K562 (cell line): ENCODE results near the gene F12. TPM values are rescaled to one million over a fixed set of nuclear protein-coding genes. Genes with fewer than 3 reads are reported as not detected.

ENCODE experiments used
- ATAC-seq: fragments of 200-7000 bp; cut with Tn5 transposase; 3 replicates; pipeline ENCODE4 v1.9.1; 2020; ENCODE audit warnings: moderate library complexity
- Bru-seq: library from RNA; stranded (reverse); fragments of 400-500 nt; gene quantifications from one replicate; lab custom pipeline; 2021; lab: Mats Ljungman, UMichigan
- BruChase-seq, 2 experiments: library from RNA; stranded (reverse); fragments of 400-500 nt; gene quantifications; one replicate each; lab custom pipeline; 2021; lab: Mats Ljungman, UMichigan
- BruUV-seq: library from RNA; stranded (reverse); fragments of 400-500 nt; replicated peaks from 2 replicates; lab custom pipeline; 2021; lab: Mats Ljungman, UMichigan
- CTCF ChIA-PET: fragments of 300-600 bp; formaldehyde crosslinking; extraction: SDS; loops from one replicate; lab custom pipeline; 2021; ENCODE audit warnings: low intra/inter-chr PET ratio; lab: Yijun Ruan, JAX
- POLR2A ChIA-PET: fragments of 300-600, 350-650 bp; sonication (Branson Sonifier 250); formaldehyde crosslinking; extraction: SDS; loops from one replicate; lab custom pipeline; 2021; ENCODE audit warnings: antibody characterized with exemption, inconsistent platforms; lab: Yijun Ruan, JAX
- DNase-seq, 4 experiments: peaks; one replicate each; pipeline versions ENCODE4 v3.0.0 to v3.0.0-alpha.2; 2011 to 2018; ENCODE audit warnings: low spot score in 3 of 4, mixed read lengths in 3 of 4; ENCODE audit errors: extremely low read depth in 1 of 4
- FAIRE-seq: peaks from 2 replicates; lab custom pipeline; 2011; peaks lifted over from hg19 to GRCh38; lab: Jason Lieb, UNC
- H2AFZ ChIP-seq: 2 replicates; pipeline ENCODE4 v1.6.0; 2011; ENCODE audit warnings: low read depth, low read length, control low read depth, inconsistent platforms
- H3K27ac ChIP-seq: fragments of 200-600 bp; 3 replicates; pipeline ENCODE4 v1.8.0; 2011; ENCODE audit warnings: low read depth, mild to moderate bottlenecking, control low read depth, inconsistent platforms, low read length, moderate library complexity, mixed read lengths; ENCODE audit errors: extremely low read depth
- H3K27me3 ChIP-seq, 2 experiments: fragments of 300-600 bp in 1 of 2; 2 replicates in 1 of 2; 3 replicates in 1 of 2; pipeline versions ENCODE4 v1.6.0 to v1.8.0; 2011; ENCODE audit warnings: inconsistent platforms in 2 of 2, low read length in 2 of 2, mild to moderate bottlenecking in 1 of 2, mixed read lengths in 1 of 2, moderate library complexity in 1 of 2; ENCODE audit not compliant: control insufficient read depth in 2 of 2, insufficient read depth in 2 of 2
- H3K36me3 ChIP-seq: fragments of 300-600 bp; 3 replicates; pipeline ENCODE4 v1.8.0; 2011; ENCODE audit warnings: mild to moderate bottlenecking, low read length, inconsistent platforms; ENCODE audit not compliant: control insufficient read depth, insufficient read depth
- H3K4me1 ChIP-seq, 2 experiments: fragments of 200-600 bp in 1 of 2; replicated peaks in 1 of 2; 2 replicates in 1 of 2; 3 replicates in 1 of 2; pipeline versions ENCODE4 v1.5.1 to v1.8.0; 2011; ENCODE audit warnings: inconsistent platforms in 2 of 2, low read length in 2 of 2, mild to moderate bottlenecking in 1 of 2, mixed read lengths in 1 of 2, moderate library complexity in 1 of 2; ENCODE audit not compliant: control insufficient read depth in 2 of 2, insufficient read depth in 2 of 2
- H3K4me2 ChIP-seq: 2 replicates; pipeline ENCODE4 v1.6.1; 2011; ENCODE audit warnings: low read length, control low read depth, inconsistent platforms, mixed read lengths; ENCODE audit not compliant: insufficient read depth
- H3K4me3 ChIP-seq: fragments of 200-600 bp; sonication (generic), shearing (Covaris generic); 2 replicates; pipeline ENCODE4 v1.5.1; 2016; ENCODE audit warnings: control low read depth, inconsistent platforms
- H3K79me2 ChIP-seq: fragments of 200-600 bp; 3 replicates; pipeline ENCODE4 v1.8.0; 2011; ENCODE audit warnings: low read length, inconsistent platforms; ENCODE audit not compliant: control insufficient read depth, insufficient read depth
- H3K9ac ChIP-seq, 2 experiments: 2 replicates each; pipeline versions ENCODE4 v1.6.0 to v1.6.1; 2011; ENCODE audit warnings: low read depth in 2 of 2, low read length in 2 of 2, control low read depth in 1 of 2, inconsistent platforms in 1 of 2, mild to moderate bottlenecking in 1 of 2, mixed read lengths in 1 of 2; ENCODE audit not compliant: insufficient read depth in 1 of 2
- H3K9me1 ChIP-seq: one replicate; pipeline ENCODE4 v1.6.0; 2011; ENCODE audit warnings: inconsistent platforms, mild to moderate bottlenecking, low read length, moderate library complexity; ENCODE audit not compliant: control insufficient read depth, insufficient read depth
- H3K9me3 ChIP-seq: replicated peaks from 2 replicates; pipeline ENCODE4 v1.5.1; 2011; ENCODE audit warnings: low read depth, low read length, inconsistent platforms; ENCODE audit not compliant: control insufficient read depth, insufficient read depth
- H4K20me1 ChIP-seq: replicated peaks from 2 replicates; pipeline ENCODE4 v1.6.1; 2011; ENCODE audit warnings: low read length, inconsistent platforms, mixed read lengths; ENCODE audit not compliant: control insufficient read depth, insufficient read depth
- EWSR1 ChIP-seq: fragments of 450-650 bp; IDR thresholded peaks from 2 replicates; pipeline ENCODE4 v1.6.1; 2018; ENCODE audit warnings: borderline replicate concordance, mild to moderate bottlenecking, low read depth, moderate library complexity; ENCODE audit not compliant: partially characterized antibody
- WGBS: fragments of 100-300 bp; shearing (Covaris generic); methylation state at CpG from one replicate; pipeline ENCODE4 v1.1.6; 2016; ENCODE audit warnings: low coverage, mixed read lengths; ENCODE audit not compliant: insufficient coverage; ENCODE audit errors: missing lambda C conversion rate; 5-methylcytosine and 5-hydroxymethylcytosine counted together
- in situ Hi-C: fragments of 300-500 bp; cut with MboI; formaldehyde crosslinking; loops from 4 replicates; pipeline ENCODE4 v1.15.0; 2018; ENCODE audit warnings: inconsistent platforms, mixed read lengths
- intact Hi-C: fragments of 100-400 bp; cut with micrococcal nuclease; formaldehyde crosslinking; loops from 2 replicates; pipeline ENCODE4 v1.14.2; 2022
- long read RNA-seq, 3 experiments: library from polyadenylated mRNA in 2 of 3; library from RNA in 1 of 3; unstranded in 2 of 3; stranded (forward) in 1 of 3; transcript quantifications; one replicate each; pipeline ENCODE4 v2.0.0, GENCODE V29; 2019 to 2022
- polyA minus RNA-seq, 3 experiments: library from RNA; depleted of rRNA, polyadenylated mRNA; stranded (reverse); fragments of >200 nt; gene quantifications; 2 replicates each; pipeline ENCODE4 v1.2.3, GENCODE V29; 2011
- polyA plus RNA-seq, 8 experiments: library from polyadenylated mRNA; depleted of rRNA in 4 of 8; stranded (reverse) in 5 of 8; unstranded in 3 of 8; fragments of >200 nt; fragmentation: Nextera tagmentation in 2 of 8; fragmentation: Illumina TruSeq in 1 of 8; extraction: Ambion mirVana in 2 of 8; extraction: Trizol in 1 of 8; gene quantifications; 2 replicates each; pipeline versions ENCODE4 v1.2.1 to v1.2.3, GENCODE V29; 2011 to 2014; ENCODE audit warnings: inconsistent platforms in 1 of 8, missing spikeins in 1 of 8
- total RNA-seq, 7 experiments: library from RNA; depleted of rRNA in 6 of 7; stranded (reverse); fragments of >200 nt in 6 of 7; fragmentation: Illumina TruSeq in 2 of 7; extraction: Trizol in 2 of 7; gene quantifications; 2 replicates each; pipeline versions ENCODE4 v1.2.1 to v1.2.3, GENCODE V29; 2011 to 2021; ENCODE audit warnings: low replicate concordance in 1 of 7
- TF ChIP-seq, protein P1 (sequence below): fragments of 450-650 bp; formaldehyde crosslinking; IDR thresholded peaks from 2 replicates; pipeline ENCODE4 v1.4.0; 2020; ENCODE audit warnings: mild to moderate bottlenecking
- TF ChIP-seq, protein P2 (sequence below): fragments of 200-800 bp; sonication (Bioruptor generic); IDR thresholded peaks from 2 replicates; pipeline ENCODE4 v1.6.1; 2017; ENCODE audit warnings: missing genetic modification characterization, missing compliant biosample characterization
- TF ChIP-seq, protein P3 (sequence below): sonication (generic); formaldehyde crosslinking; IDR thresholded peaks from 2 replicates; pipeline ENCODE4 v1.9.0; 2022; ENCODE audit warnings: mild to moderate bottlenecking, missing genetic modification reagents
- TF ChIP-seq, protein P4 (sequence below): fragments of 250-450 bp; sonication (Bioruptor Pico); IDR thresholded peaks from 2 replicates; pipeline ENCODE4 v1.4.0; 2020; ENCODE audit warnings: mild to moderate bottlenecking, moderate library complexity

The F12 gene
- 2.4 and 7.8 TPM in 2 replicates for total RNA-seq (2011; cell fraction: chromatin; rRNA removed; ENCODE audit: low replicate concordance)
- total RNA-seq (2011; cell fraction: nucleolus; rRNA removed): 12.2 and 13.2 TPM in 2 replicates
- total RNA-seq (2011; cell fraction: nucleoplasm; rRNA removed): 5.8 and 6.0 TPM in 2 replicates
- 13.8 and 23.9 TPM in 2 replicates for total RNA-seq (2014; rRNA removed)
- total RNA-seq (2014; rRNA removed; fragmentation: Illumina TruSeq; extraction: Trizol): 0.80 and 1.1 TPM in 2 replicates
- total RNA-seq (2015; rRNA removed; fragmentation: Illumina TruSeq; extraction: Trizol): 3.6 and 4.7 TPM in 2 replicates
- 18.3 and 22.6 TPM in 2 replicates for total RNA-seq (2021)
- 6.1 and 9.7 TPM in 2 replicates for polyA plus RNA-seq (2011; rRNA removed)
- polyA plus RNA-seq (2011; cell fraction: cytosol; rRNA removed): 11.4 and 33.1 TPM in 2 replicates
- 19.4 and 31.1 TPM in 2 replicates for polyA plus RNA-seq (2011; cell fraction: nucleus; rRNA removed)
- 15.5 and 16.0 TPM in 2 replicates for polyA plus RNA-seq (2012)
- polyA plus RNA-seq (2014; fragmentation: Illumina TruSeq; extraction: Trizol): 0.59 and 2.7 TPM in 2 replicates
- polyA plus RNA-seq (2014; fragmentation: Nextera tagmentation; extraction: Ambion mirVana): 1 to 10 TPM in 1 of 2 experiments, under 1 TPM in 1; 0.91 to 1.3 TPM
- polyA plus RNA-seq (2014; rRNA removed): 14.3 and 14.9 TPM in 2 replicates
- polyA minus RNA-seq (2011; rRNA and poly(A)+ RNA removed): 0.63 and 1.6 TPM in 2 replicates
- 8.3 and 17.7 TPM in 2 replicates for polyA minus RNA-seq (2011; cell fraction: cytosol; rRNA and poly(A)+ RNA removed)
- polyA minus RNA-seq (2011; cell fraction: nucleus; rRNA and poly(A)+ RNA removed): 3.9 and 6.0 TPM in 2 replicates
- Bru-seq, nascent RNA: percentile 42 among the genes with signal in this experiment
- percentile 34 among the genes with signal in this experiment for BruChase-seq, experiment 1, labeled RNA remaining after a 2-hour chase
- percentile 32 among the genes with signal in this experiment for BruChase-seq, experiment 2, labeled RNA remaining after a 6-hour chase
- long read RNA-seq, experiment 1, transcript F12-205 (4 exons, 1,573 nt): major isoform, 9 of 68 reads
- long read RNA-seq, experiment 1, partial matches to known transcripts: 30 of 68 reads
- long read RNA-seq, experiment 1, other reads (novel, unspliced or antisense): 23 of 68 reads
- long read RNA-seq, experiment 2, partial matches to known transcripts: 3 of 32 reads
- long read RNA-seq, experiment 2, other reads (novel, unspliced or antisense): 24 of 32 reads
- long read RNA-seq, experiment 3, transcript F12-205 (4 exons, 1,573 nt): major isoform, 7 of 30 reads
- long read RNA-seq, experiment 3, partial matches to known transcripts: 17 of 30 reads
- long read RNA-seq, experiment 3, other reads (novel, unspliced or antisense): 4 of 30 reads

DNA sequence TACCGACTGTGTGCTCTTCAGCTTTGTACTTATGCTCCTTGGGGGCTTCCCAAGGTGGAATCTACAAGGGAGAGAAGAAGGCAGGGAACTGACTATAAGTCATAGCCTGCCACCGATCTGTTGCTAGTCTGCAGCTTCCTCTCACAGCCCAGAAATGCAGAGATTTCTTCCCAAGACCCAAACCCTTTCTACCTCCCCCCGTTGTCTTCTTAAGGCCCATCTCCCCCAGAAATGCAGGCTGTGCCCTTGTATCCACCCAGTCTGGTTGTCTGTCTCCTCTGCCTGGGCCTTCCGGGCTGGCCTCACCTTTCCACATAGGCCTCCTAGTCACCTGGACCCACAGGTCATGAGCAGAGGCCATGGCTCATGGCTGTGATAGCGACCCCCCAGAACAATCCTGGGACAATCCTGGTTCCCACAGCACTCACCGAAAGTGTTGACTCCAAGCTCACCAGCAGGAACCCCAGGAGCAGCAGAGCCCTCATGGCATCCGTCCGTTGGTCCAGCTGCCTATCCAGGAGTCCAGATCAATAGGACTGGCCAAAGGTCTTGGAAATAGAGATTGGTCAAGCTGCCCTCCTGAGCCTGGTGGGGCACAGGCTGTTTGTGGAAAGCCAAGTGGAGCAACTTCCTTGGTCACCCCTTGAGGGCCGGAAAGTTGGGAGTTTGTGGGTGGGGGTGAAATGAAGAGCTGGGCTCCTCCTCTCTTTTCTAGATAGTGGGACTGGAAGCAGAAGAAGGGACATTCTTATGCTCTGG, at the start of gene F12:
Gene F12 (minus strand): TSS at position 522 of the 759 bp plus-strand sequence. CDS start 37 bp downstream, at position 485.
- Histone ChIP-seq H3K4me1 (peaks cover 10 to 17% of the 10 kb centered on the region in 2 experiments), H3K79me2 (peaks cover 4% of the 10 kb centered on the region; the same call in 1 of the 3 replicates), H3K9me1 (no peaks in the 10 kb centered on the region), H3K4me2 (no peak within 1 kb of the TSS), H4K20me1 (no peaks in the 10 kb centered on the region), H3K9ac (peak within 1 kb of the TSS in 1 of 2 experiments; percentile 67; a peak in 2 of 4 replicates), H3K27ac (no peak within 1 kb of the TSS), H3K9me3 (no peaks in the 10 kb centered on the region), H3K36me3 (no peaks in the 10 kb centered on the region), H3K4me3 (no peak within 1 kb of the TSS), H2AFZ (no peak within 1 kb of the TSS), H3K27me3 (no peaks in the 10 kb centered on the region)
- TF ChIP-seq EWSR1: no peak
- TF ChIP-seq, protein P1, sequence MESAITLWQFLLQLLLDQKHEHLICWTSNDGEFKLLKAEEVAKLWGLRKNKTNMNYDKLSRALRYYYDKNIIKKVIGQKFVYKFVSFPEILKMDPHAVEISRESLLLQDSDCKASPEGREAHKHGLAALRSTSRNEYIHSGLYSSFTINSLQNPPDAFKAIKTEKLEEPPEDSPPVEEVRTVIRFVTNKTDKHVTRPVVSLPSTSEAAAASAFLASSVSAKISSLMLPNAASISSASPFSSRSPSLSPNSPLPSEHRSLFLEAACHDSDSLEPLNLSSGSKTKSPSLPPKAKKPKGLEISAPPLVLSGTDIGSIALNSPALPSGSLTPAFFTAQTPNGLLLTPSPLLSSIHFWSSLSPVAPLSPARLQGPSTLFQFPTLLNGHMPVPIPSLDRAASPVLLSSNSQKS (CRISPR knock-in tag): no peak
- TF ChIP-seq, protein P2, sequence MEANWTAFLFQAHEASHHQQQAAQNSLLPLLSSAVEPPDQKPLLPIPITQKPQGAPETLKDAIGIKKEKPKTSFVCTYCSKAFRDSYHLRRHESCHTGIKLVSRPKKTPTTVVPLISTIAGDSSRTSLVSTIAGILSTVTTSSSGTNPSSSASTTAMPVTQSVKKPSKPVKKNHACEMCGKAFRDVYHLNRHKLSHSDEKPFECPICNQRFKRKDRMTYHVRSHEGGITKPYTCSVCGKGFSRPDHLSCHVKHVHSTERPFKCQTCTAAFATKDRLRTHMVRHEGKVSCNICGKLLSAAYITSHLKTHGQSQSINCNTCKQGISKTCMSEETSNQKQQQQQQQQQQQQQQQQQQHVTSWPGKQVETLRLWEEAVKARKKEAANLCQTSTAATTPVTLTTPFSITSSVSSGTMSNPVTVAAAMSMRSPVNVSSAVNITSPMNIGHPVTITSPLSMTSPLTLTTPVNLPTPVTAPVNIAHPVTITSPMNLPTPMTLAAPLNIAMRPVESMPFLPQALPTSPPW: no peak
- TF ChIP-seq, protein P3, sequence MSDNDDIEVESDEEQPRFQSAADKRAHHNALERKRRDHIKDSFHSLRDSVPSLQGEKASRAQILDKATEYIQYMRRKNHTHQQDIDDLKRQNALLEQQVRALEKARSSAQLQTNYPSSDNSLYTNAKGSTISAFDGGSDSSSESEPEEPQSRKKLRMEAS (CRISPR knock-in tag): no peak
- TF ChIP-seq, protein P4, sequence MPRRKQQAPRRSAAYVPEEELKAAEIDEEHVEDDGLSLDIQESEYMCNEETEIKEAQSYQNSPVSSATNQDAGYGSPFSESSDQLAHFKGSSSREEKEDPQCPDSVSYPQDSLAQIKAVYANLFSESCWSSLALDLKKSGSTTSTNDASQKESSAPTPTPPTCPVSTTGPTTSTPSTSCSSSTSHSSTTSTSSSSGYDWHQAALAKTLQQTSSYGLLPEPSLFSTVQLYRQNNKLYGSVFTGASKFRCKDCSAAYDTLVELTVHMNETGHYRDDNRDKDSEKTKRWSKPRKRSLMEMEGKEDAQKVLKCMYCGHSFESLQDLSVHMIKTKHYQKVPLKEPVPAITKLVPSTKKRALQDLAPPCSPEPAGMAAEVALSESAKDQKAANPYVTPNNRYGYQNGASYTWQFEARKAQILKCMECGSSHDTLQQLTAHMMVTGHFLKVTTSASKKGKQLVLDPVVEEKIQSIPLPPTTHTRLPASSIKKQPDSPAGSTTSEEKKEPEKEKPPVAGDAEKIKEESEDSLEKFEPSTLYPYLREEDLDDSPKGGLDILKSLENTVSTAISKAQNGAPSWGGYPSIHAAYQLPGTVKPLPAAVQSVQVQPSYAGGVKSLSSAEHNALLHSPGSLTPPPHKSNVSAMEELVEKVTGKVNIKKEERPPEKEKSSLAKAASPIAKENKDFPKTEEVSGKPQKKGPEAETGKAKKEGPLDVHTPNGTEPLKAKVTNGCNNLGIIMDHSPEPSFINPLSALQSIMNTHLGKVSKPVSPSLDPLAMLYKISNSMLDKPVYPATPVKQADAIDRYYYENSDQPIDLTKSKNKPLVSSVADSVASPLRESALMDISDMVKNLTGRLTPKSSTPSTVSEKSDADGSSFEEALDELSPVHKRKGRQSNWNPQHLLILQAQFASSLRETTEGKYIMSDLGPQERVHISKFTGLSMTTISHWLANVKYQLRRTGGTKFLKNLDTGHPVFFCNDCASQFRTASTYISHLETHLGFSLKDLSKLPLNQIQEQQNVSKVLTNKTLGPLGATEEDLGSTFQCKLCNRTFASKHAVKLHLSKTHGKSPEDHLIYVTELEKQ (CRISPR knock-in tag): no peak
- intact Hi-C loops (no loop called here), in situ Hi-C loops (no loop called here)
- DNase-seq: no peak
- no peak for ATAC-seq
- CTCF ChIA-PET: no interaction called here
- FAIRE-seq: no peak
- 49% methylated on average over 9 of the region's 9 CpGs for WGBS
- BruUV-seq: no TSS peak
- POLR2A ChIA-PET: interaction anchor here (0.6 to 2.1 kb wide), 5 partner anchors 17 to 26 kb away, joined by 3 to 5 read pairs (median 3); partner anchors contain the start of gene GRK6
